Activated CD8-positive, alpha-beta memory T cell treated with anti-CD3 and anti-CD28 coated beads, Interleukin-2, amount 10 ng/mL, durations not matched to agents 7 days and 5 days (primary cell): ENCODE measurements around the gene MAD1L1. TPM values are rescaled to one million over a fixed set of nuclear protein-coding genes. Genes with fewer than 3 reads are reported as not detected.

Experiments
- ATAC-seq: fragments of 150-1000 bp; cut with Tn5 transposase; one replicate; pipeline ENCODE4 v1.10.0; 2021; ENCODE audit warnings: moderate library complexity
- CTCF ChIA-PET: fragments of 350-600 bp; sonication (Branson Sonifier 250); formaldehyde crosslinking; loops from one replicate; lab custom pipeline; 2021; ENCODE audit warnings: antibody characterized with exemption; lab: Charles Lee
- DNase-seq: peaks from one replicate; pipeline ENCODE4 v3.0.0-alpha.2; 2020
- H3K27ac Mint-ChIP-seq: one replicate; pipeline ENCODE4 v1.8.0; 2021; ENCODE audit warnings: mild to moderate bottlenecking, mixed read lengths
- H3K27me3 Mint-ChIP-seq: one replicate; pipeline ENCODE4 v1.8.0; 2021; ENCODE audit warnings: mixed read lengths
- H3K36me3 Mint-ChIP-seq: one replicate; pipeline ENCODE4 v1.8.0; 2021; ENCODE audit warnings: mild to moderate bottlenecking, mixed read lengths
- H3K4me1 Mint-ChIP-seq: one replicate; pipeline ENCODE4 v1.8.0; 2021; ENCODE audit warnings: mixed read lengths
- H3K4me3 Mint-ChIP-seq: one replicate; pipeline ENCODE4 v1.8.0; 2021; ENCODE audit warnings: mild to moderate bottlenecking, moderate library complexity, mixed read lengths
- H3K9me3 Mint-ChIP-seq: one replicate; pipeline ENCODE4 v1.8.0; 2022; ENCODE audit warnings: low read depth, mixed read lengths
- total RNA-seq, 2 experiments: library from RNA; stranded (reverse); gene quantifications; one replicate each; pipeline ENCODE4 v1.2.3, GENCODE V29; 2021

The MAD1L1 gene
- total RNA-seq, 2 experiments from 2014 or later = 60.0 to 97.7 TPM

GRCh38 chr7:2255145-2256139 is 22.7 kb upstream of the MAD1L1 start:
- H3K4me3 Mint-ChIP-seq = no peak overlapping the region
- DNase-seq (peak; percentile 63), ATAC-seq (peak; percentile 27)
- peak overlapping the region; percentile 35 for H3K27ac Mint-ChIP-seq
- peaks cover 2% of the 10 kb centered on the region for H3K27me3 Mint-ChIP-seq
- peaks cover 2% of the 10 kb centered on the region for H3K36me3 Mint-ChIP-seq
- H3K9me3 Mint-ChIP-seq = no peaks in the 10 kb centered on the region
- CTCF ChIA-PET = interaction anchor here (0.9 to 1.3 kb wide), 2 partner anchors 9 to 212 kb away, joined by 3 to 4 read pairs; no protein-coding TSS in a partner anchor
- peaks cover 32% of the 10 kb centered on the region for H3K4me1 Mint-ChIP-seq

GRCh38 chr7:2254429-2255144 is 21.8 kb upstream of the MAD1L1 start:
- no peak for DNase-seq
- CTCF ChIA-PET = interaction anchor here (1.3 kb wide), 1 partner anchor 8 kb away, joined by 3 read pairs; no protein-coding TSS in a partner anchor
- no peak overlapping the region for H3K27ac Mint-ChIP-seq

GRCh38 chr7:2253525-2254244 is 20.9 kb upstream of the MAD1L1 start:
- Mint-ChIP-seq H3K4me3 (no peak overlapping the region), H3K27ac (no peak overlapping the region), H3K36me3 (peaks cover 5% of the 10 kb centered on the region), H3K4me1 (peaks cover 37% of the 10 kb centered on the region), H3K9me3 (no peaks in the 10 kb centered on the region), H3K27me3 (no peaks in the 10 kb centered on the region)
- DNase-seq (no peak), ATAC-seq (no peak)
- CTCF ChIA-PET = no interaction called here

More at GRCh38 chr7:2254429-2255144, 21.8 kb upstream of the MAD1L1 start:
- Mint-ChIP-seq H3K4me3 (no peak overlapping the region), H3K4me1 (peaks cover 35% of the 10 kb centered on the region), H3K9me3 (no peaks in the 10 kb centered on the region), H3K27me3 (no peaks in the 10 kb centered on the region), H3K36me3 (peaks cover 5% of the 10 kb centered on the region)
- no peak for ATAC-seq

- H3K36me3 Mint-ChIP-seq = peaks cover 5% of the 10 kb centered on the region
- no peak overlapping the region for H3K4me3 Mint-ChIP-seq
- DNase-seq (no peak), ATAC-seq (no peak)
- no peaks in the 10 kb centered on the region for H3K9me3 Mint-ChIP-seq
- no peak overlapping the region for H3K27ac Mint-ChIP-seq
- peaks cover 39% of the 10 kb centered on the region for H3K4me1 Mint-ChIP-seq
- CTCF ChIA-PET = interaction anchor here (0.6 kb wide), 1 partner anchor 99 kb away, joined by 3 read pairs; no protein-coding TSS in a partner anchor
- H3K27me3 Mint-ChIP-seq = no peaks in the 10 kb centered on the region
These were observed 20.3 kb upstream of the MAD1L1 start for GRCh38 chr7:2253021-2253420.

- peaks cover 5% of the 10 kb centered on the region for H3K36me3 Mint-ChIP-seq
- DNase-seq = no peak
- no peaks in the 10 kb centered on the region for H3K9me3 Mint-ChIP-seq
- peaks cover 40% of the 10 kb centered on the region for H3K4me1 Mint-ChIP-seq
- no peak overlapping the region for H3K27ac Mint-ChIP-seq
- no peak for ATAC-seq
- CTCF ChIA-PET = interaction anchor here (0.6 kb wide), 1 partner anchor 100 kb away, joined by 3 read pairs; no protein-coding TSS in a partner anchor
- no peaks in the 10 kb centered on the region for H3K27me3 Mint-ChIP-seq
- H3K4me3 Mint-ChIP-seq = no peak overlapping the region
These were observed 19.4 kb upstream of the MAD1L1 start for GRCh38 chr7:2251841-2252771.

GRCh38 chr7:2251381-2251780 is 18.6 kb upstream of the MAD1L1 start:
- no peak overlapping the region for H3K4me3 Mint-ChIP-seq
- no peaks in the 10 kb centered on the region for H3K9me3 Mint-ChIP-seq
- H3K27me3 Mint-ChIP-seq = no peaks in the 10 kb centered on the region
- DNase-seq (no peak), ATAC-seq (no peak)
- no peak overlapping the region for H3K27ac Mint-ChIP-seq
- peaks cover 3% of the 10 kb centered on the region for H3K36me3 Mint-ChIP-seq
- H3K4me1 Mint-ChIP-seq = peaks cover 38% of the 10 kb centered on the region
- CTCF ChIA-PET = no interaction called here

- Mint-ChIP-seq H3K36me3 (peaks cover 5% of the 10 kb centered on the region), H3K4me1 (peaks cover 31% of the 10 kb centered on the region), H3K27me3 (no peaks in the 10 kb centered on the region), H3K9me3 (no peaks in the 10 kb centered on the region), H3K27ac (no peak overlapping the region), H3K4me3 (no peak overlapping the region)
- DNase-seq (no peak), ATAC-seq (peak; percentile 2)
- CTCF ChIA-PET = interaction anchor here (1.2 to 1.9 kb wide), 2 partner anchors 17 to 91 kb away, joined by 4 to 6 read pairs; partner anchors contain the start of gene MAD1L1
These were observed 17.1 kb upstream of the MAD1L1 start for GRCh38 chr7:2249744-2250323.

- peak overlapping the region; percentile 50 for H3K4me3 Mint-ChIP-seq
- DNase-seq = peak; percentile 70
These were observed 16.4 kb upstream of the MAD1L1 start for GRCh38 chr7:2248984-2249694.

GRCh38 chr7:2247141-2247995 is 14.6 kb upstream of the MAD1L1 start:
- DNase-seq (no peak), ATAC-seq (no peak)
- peaks cover 34% of the 10 kb centered on the region for H3K4me1 Mint-ChIP-seq
- no peaks in the 10 kb centered on the region for H3K9me3 Mint-ChIP-seq
- H3K27me3 Mint-ChIP-seq = no peaks in the 10 kb centered on the region
- no peak overlapping the region for H3K27ac Mint-ChIP-seq
- H3K36me3 Mint-ChIP-seq = peaks cover 5% of the 10 kb centered on the region
- CTCF ChIA-PET = interaction anchor here (1.5 to 1.9 kb wide), 3 partner anchors 14 to 67 kb away, joined by 4 to 6 read pairs (median 6); partner anchors contain the start of genes MAD1L1 and SNX8
- no peak overlapping the region for H3K4me3 Mint-ChIP-seq

More at GRCh38 chr7:2248984-2249694, 16.4 kb upstream of the MAD1L1 start:
- Mint-ChIP-seq H3K36me3 (peaks cover 5% of the 10 kb centered on the region), H3K27ac (peak overlapping the region; percentile 61), H3K27me3 (no peaks in the 10 kb centered on the region), H3K4me1 (peaks cover 27% of the 10 kb centered on the region), H3K9me3 (no peaks in the 10 kb centered on the region)
- ATAC-seq = peak; percentile 54
- CTCF ChIA-PET = interaction anchor here (0.7 to 1.9 kb wide), 6 partner anchors 12 to 220 kb away, joined by 4 to 8 read pairs (median 5); partner anchors contain the start of genes MAD1L1 and SNX8

GRCh38 chr7:2245883-2246675 is 13.3 kb upstream of the MAD1L1 start:
- H3K4me3 Mint-ChIP-seq = no peak overlapping the region
- CTCF ChIA-PET = interaction anchor here (1.1 to 1.2 kb wide), 2 partner anchors 9 to 37 kb away, joined by 3 read pairs; no protein-coding TSS in a partner anchor
- peaks cover 32% of the 10 kb centered on the region for H3K4me1 Mint-ChIP-seq

More at GRCh38 chr7:2245883-2246675, 13.3 kb upstream of the MAD1L1 start:
- no peaks in the 10 kb centered on the region for H3K9me3 Mint-ChIP-seq
- DNase-seq = no peak
- H3K27ac Mint-ChIP-seq = no peak overlapping the region
- H3K27me3 Mint-ChIP-seq = no peaks in the 10 kb centered on the region
- no peak for ATAC-seq
- peaks cover 5% of the 10 kb centered on the region for H3K36me3 Mint-ChIP-seq
